DND-41 (cell line): ENCODE results near the gene WFIKKN1.

ENCODE experiments used
- EZH2 ChIP-seq: IDR thresholded peaks from 3 replicates; pipeline ENCODE4 v1.6.1; 2012; ENCODE audit warnings: borderline replicate concordance, low read depth, mild to moderate bottlenecking, moderate library complexity, low read length, inconsistent platforms; ENCODE audit not compliant: severe bottlenecking
- TF ChIP-seq, protein P1 (sequence below): IDR thresholded peaks from 2 replicates; pipeline ENCODE4 v1.5.1; 2012; ENCODE audit warnings: borderline replicate concordance, low read length, moderate library complexity, mild to moderate bottlenecking; ENCODE audit not compliant: poor library complexity, severe bottlenecking; ENCODE audit errors: extremely low read depth

DNA sequence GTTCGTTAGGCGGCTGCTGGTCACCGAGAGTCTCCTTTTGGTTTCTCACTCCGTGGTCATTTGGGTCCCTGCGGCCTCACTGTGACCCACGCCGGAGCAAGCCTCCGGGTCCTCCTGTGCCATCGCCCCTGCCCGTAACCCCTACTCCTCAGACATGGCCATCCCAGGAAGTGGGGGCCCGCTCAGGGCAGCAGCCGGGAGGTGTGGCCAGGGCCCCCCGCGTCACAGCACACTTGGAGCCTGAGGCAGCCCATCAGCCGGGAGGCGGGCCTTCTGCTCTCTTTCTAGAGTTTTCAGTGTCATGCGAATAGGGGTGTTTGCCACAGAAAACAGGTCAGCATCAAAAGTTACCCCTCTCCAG is 7.9 kb upstream of the WFIKKN1 start:
- TF ChIP-seq, protein P1, sequence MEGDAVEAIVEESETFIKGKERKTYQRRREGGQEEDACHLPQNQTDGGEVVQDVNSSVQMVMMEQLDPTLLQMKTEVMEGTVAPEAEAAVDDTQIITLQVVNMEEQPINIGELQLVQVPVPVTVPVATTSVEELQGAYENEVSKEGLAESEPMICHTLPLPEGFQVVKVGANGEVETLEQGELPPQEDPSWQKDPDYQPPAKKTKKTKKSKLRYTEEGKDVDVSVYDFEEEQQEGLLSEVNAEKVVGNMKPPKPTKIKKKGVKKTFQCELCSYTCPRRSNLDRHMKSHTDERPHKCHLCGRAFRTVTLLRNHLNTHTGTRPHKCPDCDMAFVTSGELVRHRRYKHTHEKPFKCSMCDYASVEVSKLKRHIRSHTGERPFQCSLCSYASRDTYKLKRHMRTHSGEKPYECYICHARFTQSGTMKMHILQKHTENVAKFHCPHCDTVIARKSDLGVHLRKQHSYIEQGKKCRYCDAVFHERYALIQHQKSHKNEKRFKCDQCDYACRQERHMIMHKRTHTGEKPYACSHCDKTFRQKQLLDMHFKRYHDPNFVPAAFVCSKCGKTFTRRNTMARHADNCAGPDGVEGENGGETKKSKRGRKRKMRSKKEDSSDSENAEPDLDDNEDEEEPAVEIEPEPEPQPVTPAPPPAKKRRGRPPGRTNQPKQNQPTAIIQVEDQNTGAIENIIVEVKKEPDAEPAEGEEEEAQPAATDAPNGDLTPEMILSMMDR = no peak
- no peak for TF ChIP-seq EZH2
